Measurements from ENCODE around the gene PHF19. TPM values are rescaled to one million over a fixed set of nuclear protein-coding genes. Genes with fewer than 3 reads are reported as not detected.

PHF19 gene
- total RNA-seq, 2 donors from 2014 or later, result 47.9 to 81.7 TPM

- H3K27me3 ChIP-seq (replicated peaks; ENCODE audit: insufficient read depth), result no peaks in the 10 kb centered on the region
- H3K27ac ChIP-seq, result peak overlapping the region; percentile 99 to 100
- no peak for DNase-seq (ENCODE audit: low spot score)
- H3K9me3 ChIP-seq, result no peaks in the 10 kb centered on the region
- no peak for ATAC-seq (ENCODE audit: insufficient number of reproducible peaks, low FRiP score, low read depth)
- H3K4me3 ChIP-seq, result no peak overlapping the region
- peaks cover 4 to 34% of the 10 kb centered on the region in 2 donors for H3K4me1 ChIP-seq (ENCODE audit: control insufficient read depth in 1 of 2, low read depth in 2 of 2)
- TF ChIP-seq, protein P1, sequence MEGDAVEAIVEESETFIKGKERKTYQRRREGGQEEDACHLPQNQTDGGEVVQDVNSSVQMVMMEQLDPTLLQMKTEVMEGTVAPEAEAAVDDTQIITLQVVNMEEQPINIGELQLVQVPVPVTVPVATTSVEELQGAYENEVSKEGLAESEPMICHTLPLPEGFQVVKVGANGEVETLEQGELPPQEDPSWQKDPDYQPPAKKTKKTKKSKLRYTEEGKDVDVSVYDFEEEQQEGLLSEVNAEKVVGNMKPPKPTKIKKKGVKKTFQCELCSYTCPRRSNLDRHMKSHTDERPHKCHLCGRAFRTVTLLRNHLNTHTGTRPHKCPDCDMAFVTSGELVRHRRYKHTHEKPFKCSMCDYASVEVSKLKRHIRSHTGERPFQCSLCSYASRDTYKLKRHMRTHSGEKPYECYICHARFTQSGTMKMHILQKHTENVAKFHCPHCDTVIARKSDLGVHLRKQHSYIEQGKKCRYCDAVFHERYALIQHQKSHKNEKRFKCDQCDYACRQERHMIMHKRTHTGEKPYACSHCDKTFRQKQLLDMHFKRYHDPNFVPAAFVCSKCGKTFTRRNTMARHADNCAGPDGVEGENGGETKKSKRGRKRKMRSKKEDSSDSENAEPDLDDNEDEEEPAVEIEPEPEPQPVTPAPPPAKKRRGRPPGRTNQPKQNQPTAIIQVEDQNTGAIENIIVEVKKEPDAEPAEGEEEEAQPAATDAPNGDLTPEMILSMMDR (IDR thresholded peaks at IDR 0.05), result no peak
- H3K36me3 ChIP-seq, result peaks cover 17% of the 10 kb centered on the region
These were observed 2.5 kb downstream of the PHF19 start for GRCh38 chr9:120874226-120875194.

DNA sequence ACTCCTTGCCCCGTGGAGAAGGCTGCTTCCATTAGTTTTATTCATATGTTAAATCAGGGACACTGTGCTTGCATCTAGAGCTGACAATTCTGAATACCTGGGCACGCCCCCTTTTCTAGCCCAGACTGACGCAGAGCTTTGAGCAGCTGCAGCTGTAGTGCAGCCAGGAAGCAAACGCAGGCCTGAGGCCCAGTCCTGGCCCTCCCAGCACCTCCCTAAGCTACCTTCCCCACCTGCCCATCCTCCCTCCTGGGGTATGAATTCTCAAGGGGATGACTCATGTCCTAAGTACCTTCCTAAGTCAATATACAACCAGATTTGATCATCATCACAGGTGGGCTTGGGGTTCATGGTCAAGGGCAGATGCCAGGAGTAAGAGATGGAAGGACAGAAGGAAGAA is 3.5 kb downstream of the PHF19 start:
- no peak for ATAC-seq (ENCODE audit: insufficient number of reproducible peaks, low FRiP score, low read depth)

GRCh38 chr9:120872791-120873502 is 4.0 kb downstream of the PHF19 start:
- H3K9me3 ChIP-seq, result no peaks in the 10 kb centered on the region
- H3K27ac ChIP-seq, result peak overlapping the region in 1 of 2 donors; percentile 100
- TF ChIP-seq, protein P1 (IDR thresholded peaks at IDR 0.05), result no peak
- no peak overlapping the region for H3K4me3 ChIP-seq
- peaks cover 17% of the 10 kb centered on the region for H3K36me3 ChIP-seq
- peaks cover 6 to 35% of the 10 kb centered on the region in 2 donors for H3K4me1 ChIP-seq (ENCODE audit: control insufficient read depth in 1 of 2, low read depth in 2 of 2)
- ATAC-seq (ENCODE audit: insufficient number of reproducible peaks, low FRiP score, low read depth), result no peak
- DNase-seq (ENCODE audit: low spot score), result no peak
- no peaks in the 10 kb centered on the region for H3K27me3 ChIP-seq (replicated peaks; ENCODE audit: insufficient read depth)

More for the DNA sequence above, 3.5 kb downstream of the PHF19 start:
- Histone ChIP-seq H3K9me3 (no peaks in the 10 kb centered on the region), H3K36me3 (peaks cover 17% of the 10 kb centered on the region), H3K27me3 (replicated peaks; ENCODE audit: insufficient read depth) (no peaks in the 10 kb centered on the region), H3K4me3 (no peak overlapping the region), H3K27ac (peak overlapping the region in 1 of 2 donors; percentile 100), H3K4me1 (ENCODE audit: control insufficient read depth in 1 of 2, low read depth in 2 of 2) (peaks cover 6 to 35% of the 10 kb centered on the region in 2 donors)
- TF ChIP-seq, protein P1 (IDR thresholded peaks at IDR 0.05), result no peak
- DNase-seq (ENCODE audit: low spot score), result no peak

DNA sequence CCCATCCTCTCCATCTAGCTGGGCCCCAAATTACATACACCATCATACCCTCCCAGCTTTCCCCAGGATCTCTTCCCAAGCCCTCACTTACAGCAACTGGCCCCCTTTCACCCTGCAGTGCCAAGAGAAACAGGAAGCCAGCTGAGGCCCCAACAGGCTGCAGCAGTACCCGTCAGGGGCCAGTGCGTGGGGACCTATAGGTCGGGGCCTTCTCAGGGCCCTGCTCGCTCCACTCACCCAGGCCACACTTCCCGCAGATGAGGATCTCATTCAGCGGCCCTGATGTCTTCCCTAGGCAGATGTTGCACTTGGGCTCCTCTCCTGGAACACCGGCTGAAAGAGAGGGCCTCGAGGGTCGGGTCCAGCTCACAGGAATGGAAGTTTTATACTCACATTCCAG is 6.8 kb downstream of the PHF19 start:
- peaks cover 31% of the 10 kb centered on the region for H3K36me3 ChIP-seq
- H3K9me3 ChIP-seq, result no peaks in the 10 kb centered on the region

More for the DNA sequence above, 6.8 kb downstream of the PHF19 start:
- Histone ChIP-seq H3K27me3 (replicated peaks; ENCODE audit: insufficient read depth) (no peaks in the 10 kb centered on the region), H3K27ac (peak overlapping the region; percentile 71 to 82), H3K4me3 (no peak overlapping the region), H3K4me1 (ENCODE audit: control insufficient read depth in 1 of 2, low read depth in 2 of 2) (peaks cover 4 to 23% of the 10 kb centered on the region in 2 donors)
- TF ChIP-seq, protein P1 (IDR thresholded peaks at IDR 0.05), result no peak
- ATAC-seq (ENCODE audit: insufficient number of reproducible peaks, low FRiP score, low read depth) (no peak), DNase-seq (ENCODE audit: low spot score) (no peak)
